Superior temporal gyrus (tissue), 1 donor: ENCODE data around the gene CSMD2.
A peak's percentile ranks its signal among the peaks of the same experiment; 100 is the strongest.

Experiments
- DNase-seq: peaks from one replicate; pipeline ENCODE4 v3.0.0-alpha.2; 2016; ENCODE audit errors: extremely low spot score

Gene CSMD2

DNA sequence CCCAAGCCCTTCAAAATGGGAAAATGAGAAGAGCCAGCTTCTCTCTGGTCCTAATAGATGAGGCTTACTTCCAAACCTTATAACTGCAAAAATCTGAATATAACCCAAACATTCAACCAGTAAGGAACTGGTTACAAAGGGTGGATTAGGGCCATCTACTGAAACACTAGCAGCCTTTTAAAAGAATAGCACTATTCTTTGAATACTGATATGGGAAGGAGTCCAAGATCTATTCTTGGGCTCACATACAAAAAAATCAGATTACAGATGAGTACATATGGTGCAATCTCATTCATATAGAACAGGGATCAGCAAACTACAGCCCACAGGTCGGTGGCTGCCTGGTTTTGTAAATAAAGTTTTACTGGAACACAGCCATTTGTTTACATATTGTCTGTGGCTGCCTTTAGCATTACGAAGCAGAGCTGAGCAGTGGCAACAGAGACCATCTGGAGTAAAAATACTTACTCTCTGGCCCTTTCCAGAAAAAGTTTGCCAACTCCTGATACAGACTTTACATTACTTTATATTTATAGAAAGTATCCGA lies 524.8 kb downstream of the CSMD2 start:
- DNase-seq, result peak; percentile 54

DNA sequence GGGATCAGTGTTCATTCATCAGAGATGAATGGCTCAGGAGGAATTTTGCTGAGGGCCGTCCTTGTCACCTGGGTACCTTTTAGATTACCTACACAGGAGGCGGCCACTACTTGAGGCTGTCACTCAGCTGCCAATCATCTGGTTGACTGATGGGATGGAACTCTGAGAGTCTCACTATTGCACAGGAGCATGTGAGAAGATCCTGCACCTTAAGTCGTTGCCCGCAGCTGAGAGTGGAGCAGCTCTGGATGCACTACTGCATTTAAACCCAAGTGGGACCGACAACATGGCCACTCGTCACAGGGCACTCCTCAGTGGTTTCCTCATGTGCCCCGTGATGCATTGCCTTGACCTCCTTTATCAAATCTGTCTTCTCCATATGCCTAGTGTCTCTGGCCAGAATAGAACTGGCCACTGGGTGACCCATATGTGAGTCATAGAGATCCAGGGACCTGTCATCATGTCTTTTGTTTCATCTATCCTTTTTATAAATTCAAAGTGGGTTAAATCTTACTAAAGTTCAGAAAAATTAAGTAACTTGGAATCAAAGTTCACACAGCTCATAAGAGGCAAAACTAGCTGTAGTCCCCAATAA lies 527.1 kb downstream of the CSMD2 start:
- DNase-seq, result no peak

DNA sequence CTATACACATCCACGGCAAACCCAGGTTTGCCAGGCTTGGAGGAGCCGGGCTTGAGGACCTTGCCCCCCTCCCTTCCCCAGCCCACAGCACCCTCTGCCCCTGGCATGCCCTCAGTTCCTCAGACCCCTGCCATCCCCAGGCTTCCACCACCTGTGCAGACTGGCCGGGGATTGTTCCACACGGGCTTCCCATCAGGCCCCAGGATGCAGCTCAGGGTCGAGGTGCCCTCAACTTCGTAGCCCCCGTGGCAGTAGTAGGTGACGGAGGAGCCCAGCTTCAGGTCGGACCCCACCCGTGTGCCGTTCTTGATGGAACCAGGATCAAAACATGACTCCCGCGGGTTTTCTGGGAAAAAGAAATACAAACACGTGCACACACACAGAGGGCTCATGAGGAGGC lies 528.8 kb downstream of the CSMD2 start:
- no peak for DNase-seq

DNA sequence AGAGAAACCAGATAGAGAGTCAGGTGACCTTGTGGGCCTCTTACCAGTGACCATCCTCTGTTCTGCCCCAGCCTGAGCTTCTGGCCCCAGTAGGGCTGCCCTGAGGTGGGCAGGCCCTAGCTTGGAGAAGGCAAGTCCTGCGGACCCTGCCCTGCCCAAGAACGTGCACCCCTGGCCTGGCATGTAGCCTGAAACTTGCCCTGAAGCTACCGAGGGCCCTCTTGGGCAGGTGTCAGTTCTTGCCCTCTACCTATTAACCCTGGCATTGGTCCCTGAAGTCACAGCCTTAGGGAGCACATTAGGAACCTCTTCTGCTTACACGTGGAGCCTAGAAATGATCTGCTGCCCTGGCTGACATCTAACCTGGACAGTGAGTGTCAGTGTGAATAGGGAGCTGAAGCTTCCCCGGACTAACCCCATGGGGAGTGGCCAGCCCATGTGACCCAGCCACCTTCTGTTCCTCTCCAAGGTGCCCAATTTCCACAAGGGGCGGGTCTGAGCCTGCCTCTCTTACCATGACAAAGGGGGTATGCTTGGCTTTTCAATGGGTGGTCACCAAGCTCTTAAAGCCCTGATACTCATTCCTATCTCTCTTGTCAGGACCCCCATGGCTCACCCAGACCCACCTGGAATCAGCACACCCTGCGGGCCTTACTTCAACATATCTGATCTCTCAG lies 529.6 kb downstream of the CSMD2 start:
- DNase-seq, result no peak

DNA sequence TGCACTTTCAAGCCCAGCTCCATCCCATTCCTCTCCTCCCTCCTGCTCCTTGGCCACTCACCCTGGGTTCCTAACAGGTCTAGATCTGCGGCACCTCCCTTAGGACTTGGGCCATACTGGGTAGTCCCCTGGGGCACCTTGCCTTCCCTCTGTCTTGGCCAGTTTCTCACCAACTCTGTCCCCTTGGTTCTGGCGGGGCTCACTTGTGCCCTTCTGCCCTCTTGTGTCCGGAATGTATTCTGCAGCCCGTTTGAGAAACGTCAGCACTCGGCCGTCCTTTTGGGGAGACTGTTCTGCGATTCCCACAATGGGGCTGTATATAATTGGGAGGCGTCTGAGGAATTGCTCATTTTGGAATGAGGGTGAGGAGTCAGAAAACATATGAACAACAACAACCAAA lies 530.2 kb downstream of the CSMD2 start:
- peak; percentile 51 for DNase-seq

DNA sequence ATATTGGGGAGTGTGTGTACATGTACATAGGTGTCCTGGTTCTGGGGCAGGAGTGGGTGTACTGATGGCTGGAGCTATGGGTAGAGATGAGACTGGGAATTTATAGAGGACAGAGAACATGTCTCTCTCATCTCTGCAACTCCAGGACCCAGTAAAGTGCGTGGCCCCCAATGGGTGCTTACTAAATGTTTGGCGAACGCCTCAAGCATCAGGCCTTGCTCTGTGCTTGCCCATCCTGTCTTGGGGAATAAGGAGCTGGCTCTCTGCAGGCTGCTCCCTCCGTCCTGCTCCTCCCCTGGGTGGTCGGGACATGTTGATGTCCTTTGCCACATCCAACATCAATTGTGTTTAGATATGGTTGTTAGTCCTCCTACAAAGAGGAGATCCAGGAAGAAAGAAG lies 530.9 kb downstream of the CSMD2 start:
- no peak for DNase-seq

DNA sequence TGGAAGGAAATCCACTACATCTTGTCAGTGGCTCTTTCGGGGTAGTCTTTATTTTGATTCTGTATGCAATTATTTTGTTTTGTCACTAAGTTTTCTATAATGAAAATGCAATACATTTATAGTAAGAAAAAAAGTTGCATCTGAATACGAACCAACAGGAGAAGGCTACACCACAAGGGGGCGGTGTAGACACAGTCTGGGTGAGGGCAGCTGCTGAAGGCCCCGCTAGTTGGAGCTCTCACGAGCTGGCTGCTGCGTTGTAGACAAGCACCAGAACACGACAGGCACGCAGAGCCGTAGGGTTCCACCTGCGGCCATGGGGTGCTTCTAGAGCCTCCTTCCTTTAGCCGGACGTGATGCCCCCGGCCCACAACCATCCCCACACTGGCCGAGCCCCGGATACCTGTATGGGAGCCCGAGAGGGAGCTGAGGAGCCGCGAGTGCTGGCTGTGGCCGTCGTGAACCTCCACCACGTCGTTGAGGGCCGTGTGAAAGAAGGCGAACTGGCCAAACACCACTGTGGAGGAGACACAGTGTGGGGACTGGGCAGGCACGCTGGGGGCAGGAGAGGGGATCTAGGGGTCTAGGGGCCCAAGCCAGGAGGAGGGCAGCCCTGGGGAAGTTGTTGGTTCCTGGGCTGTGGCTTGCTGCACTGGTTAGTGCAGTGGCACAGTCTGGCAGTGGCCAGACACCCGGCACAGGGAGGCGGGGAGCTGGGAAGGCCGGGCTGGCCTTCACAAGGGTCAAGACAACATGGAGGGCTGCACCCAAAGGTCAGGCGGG lies 531.8 kb downstream of the CSMD2 start:
- DNase-seq, result peak; percentile 97

DNA sequence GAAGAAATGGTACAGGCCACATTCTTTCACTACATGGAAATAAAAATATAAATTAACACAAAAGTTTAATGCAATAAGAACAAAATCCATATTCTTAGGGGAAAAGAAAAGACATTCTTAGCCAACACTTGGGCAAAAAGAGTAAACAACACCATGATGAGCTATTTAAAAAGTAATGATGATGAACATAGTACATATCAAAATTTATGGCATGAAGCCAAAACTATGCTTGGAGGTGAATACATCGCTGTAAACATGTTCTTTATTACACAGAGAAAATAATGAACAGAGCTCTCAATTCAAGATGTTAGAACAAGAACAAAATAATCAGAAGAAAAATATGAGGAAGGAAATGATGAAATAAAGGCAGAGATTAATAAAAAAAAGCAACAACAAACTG lies 534.3 kb downstream of the CSMD2 start:
- no peak for DNase-seq

DNA sequence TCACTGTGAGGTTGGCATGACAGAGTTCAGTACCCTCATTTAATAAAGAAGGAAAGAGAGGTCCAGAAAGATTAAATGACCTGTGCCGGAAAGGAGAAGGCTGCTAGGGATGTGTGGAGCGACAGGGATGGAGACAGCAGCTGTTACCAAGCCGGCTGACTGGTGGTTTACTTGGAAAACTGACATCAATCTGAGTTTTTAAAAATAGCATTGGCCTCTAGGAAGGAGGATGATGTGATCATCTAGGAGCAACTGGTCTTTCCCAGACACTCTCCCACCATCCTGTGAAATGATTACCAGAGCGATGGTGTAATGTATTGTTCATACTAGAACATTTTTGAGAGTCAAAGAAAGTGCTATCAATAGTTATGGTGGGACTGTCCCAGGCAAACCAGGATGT lies 538.2 kb downstream of the CSMD2 start:
- DNase-seq, result no peak

DNA sequence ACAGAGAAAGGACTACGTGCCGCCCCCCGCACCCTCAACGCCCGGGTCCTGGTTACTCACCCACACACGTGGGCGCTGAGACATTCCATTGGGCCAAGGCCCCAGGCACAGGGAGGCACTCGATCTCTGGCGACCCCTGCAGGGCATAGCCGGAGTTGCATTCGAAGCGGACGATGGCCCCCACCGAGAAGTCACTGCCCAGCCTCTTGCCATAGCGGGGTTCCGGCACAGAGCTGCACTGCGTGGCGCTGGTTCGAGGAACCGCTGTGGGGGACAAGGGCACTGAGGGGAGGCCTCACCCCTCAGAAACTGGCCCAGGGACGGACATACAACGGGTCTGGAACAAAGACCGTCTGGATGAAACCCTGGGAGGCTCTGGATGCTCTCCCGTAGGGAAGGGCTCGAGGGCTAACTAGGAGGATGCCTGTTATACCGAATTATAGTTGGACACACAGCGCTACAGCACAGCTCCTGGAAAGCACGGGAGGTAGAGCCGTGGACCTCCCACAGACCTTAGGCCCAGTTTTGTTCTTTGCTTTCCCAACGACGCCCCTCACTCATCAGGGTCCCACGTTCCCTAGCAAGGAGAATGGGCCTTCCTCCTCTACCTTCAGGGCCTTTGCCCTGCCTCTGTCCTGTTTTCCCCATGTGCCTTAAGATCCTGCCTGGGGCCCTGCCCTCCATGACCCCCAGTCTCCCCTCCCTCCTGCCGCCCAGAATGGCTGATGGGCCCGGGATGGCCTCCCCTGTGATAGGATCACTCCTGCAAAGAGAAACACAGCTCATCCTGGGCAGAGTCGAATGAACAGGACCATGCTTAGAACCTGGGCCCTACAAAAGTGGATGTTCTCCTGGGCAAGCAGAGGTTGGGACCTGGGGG lies 539.8 kb downstream of the CSMD2 start:
- DNase-seq, result no peak

DNA sequence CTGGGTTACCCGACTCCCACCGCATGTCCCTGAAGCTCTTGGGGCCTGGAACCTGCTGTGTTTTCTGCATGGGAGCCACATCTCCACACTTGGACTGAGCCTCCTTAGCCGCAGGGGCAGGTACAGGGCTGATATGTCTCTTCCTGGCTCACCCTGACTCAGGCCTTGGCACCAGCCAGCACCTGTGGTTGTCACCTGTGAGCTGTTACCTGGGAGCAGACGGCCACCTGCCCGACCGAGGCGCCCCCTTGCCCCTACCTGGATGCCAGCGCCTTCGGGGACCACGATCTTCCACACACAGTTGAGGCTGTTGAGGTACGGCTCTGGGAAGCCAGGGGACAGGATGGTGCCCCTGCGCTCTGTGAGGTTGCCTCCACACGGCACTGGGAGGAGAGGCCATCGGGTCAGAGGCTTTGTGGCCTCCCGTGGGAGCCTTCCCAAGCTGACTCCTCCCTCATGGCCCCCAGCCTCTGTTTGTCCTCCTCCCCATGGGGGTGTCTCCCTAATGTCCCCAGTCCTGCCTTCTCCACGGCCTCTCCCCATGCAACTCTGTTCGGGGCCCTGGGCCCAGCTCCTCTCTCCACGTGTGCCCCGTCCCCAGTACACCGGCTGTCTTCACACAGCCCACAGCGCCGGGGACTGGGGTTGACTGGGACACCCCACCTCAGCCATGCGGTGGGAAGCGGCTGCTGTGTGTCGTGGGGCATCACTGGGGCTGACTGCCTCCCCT lies 540.6 kb downstream of the CSMD2 start:
- DNase-seq, result no peak

DNA sequence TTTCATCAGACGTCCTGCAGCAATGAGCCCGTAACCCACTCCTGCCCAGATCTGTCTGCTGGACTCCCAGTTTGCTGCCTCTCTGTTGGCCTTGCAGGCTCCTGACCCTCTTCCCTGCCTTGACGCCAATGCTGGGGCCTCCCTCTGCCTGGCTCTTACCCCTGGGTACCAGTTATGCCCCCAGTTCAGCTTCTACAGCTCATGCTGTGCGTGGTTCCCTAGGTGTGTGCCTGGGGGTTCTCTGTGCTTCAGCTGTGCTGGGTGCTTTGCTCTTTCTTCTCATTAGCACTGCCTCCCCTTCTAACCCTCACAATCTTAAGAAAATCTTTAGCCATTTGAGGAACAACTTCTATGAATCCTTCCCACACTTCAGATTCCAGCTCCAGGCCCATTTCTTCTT lies 541.2 kb downstream of the CSMD2 start:
- DNase-seq, result no peak

DNA sequence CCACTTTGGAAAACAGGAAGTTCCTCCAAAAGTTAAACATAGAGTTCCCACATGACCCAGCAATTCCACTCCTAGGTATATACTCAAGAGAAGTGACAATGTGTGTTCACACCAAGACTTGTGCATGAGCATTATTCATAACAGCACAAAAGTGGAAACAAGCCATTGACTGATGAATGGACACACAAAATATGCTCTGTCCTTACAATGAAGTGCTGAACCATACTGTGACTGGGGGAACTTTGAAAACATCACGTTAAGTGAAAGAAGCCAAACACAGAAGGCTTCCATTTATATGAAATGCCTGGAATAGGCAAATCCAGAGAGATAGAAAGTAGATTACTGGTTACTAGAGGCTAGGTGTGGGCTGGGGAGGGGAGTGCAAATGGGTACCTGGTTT lies 542.3 kb downstream of the CSMD2 start:
- DNase-seq, result no peak

DNA sequence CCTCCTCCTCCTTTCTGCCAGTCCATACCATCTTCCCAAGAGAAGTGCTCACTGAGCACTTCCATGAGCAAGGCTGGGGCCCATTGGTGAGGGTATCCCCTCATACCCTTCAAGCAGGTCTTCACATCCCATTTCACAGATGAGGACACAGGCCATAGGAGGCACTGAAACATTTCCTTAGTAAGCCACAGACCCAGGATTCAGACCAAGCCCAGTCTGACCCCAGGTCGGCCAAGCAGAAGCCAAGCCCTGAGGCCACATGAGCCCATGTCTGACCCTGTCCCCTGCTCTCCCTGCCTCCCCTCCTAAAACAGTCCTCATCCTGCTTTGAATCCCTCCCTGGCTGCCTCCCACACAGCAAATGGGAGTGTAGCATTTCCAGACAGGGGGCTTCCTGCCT lies 546.4 kb downstream of the CSMD2 start:
- no peak for DNase-seq

DNA sequence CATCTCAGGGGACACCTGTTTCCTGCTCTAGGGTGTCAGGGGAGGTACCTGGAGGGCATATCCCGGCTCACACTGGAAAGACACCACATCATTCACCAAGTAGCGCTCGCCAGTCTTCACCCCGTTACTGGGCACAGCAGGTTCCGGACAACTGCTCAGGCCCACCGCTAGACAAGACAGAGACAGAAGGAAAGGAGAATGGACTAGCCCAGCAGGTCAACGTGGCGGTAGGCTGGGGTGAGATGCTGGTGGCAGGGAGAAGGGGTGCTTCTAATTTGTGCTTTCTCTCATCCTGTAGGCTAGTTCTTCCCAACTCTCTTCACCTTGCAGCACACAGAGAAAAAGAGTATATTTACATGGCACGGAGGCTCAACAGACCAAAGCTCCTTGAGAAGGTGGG lies 547.6 kb downstream of the CSMD2 start:
- no peak for DNase-seq

DNA sequence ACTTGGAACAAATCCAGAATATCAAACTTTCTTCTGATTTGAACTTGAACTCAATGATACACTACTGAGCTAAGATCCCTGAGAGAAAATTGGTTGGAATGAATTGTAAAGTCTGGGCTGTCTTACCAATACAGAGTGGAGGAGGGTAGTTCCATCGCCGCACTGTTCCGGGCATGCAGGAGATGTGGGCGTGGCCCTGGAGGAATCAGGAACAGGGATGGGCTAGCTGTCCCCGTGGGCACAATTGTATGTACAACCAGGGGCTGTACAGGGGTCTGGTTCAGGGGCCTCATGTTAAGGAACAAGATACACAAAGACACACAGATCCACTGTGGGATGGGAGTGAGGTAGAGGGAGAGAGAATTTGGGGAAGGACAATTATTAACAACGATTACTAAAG lies 548.2 kb downstream of the CSMD2 start:
- no peak for DNase-seq

DNA sequence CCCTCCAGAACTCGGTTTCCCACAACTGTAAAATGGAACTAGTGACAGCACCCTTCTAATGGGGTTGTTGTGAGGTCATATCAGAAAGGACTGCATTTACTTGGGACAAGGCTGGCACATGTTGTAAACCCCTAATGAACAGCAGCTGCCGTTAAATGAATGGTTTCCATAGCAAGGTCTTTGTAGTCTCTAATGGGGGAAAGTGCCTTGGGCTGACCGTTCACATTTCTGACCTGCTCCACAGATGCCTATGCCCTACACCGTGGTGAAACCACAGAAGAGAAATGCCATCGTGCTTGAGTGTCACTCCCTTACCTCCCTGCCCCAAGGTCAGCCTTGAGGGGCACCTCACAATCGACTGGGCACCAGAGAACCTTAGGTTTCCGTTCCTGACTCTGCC lies 549.5 kb downstream of the CSMD2 start:
- DNase-seq, result no peak

DNA sequence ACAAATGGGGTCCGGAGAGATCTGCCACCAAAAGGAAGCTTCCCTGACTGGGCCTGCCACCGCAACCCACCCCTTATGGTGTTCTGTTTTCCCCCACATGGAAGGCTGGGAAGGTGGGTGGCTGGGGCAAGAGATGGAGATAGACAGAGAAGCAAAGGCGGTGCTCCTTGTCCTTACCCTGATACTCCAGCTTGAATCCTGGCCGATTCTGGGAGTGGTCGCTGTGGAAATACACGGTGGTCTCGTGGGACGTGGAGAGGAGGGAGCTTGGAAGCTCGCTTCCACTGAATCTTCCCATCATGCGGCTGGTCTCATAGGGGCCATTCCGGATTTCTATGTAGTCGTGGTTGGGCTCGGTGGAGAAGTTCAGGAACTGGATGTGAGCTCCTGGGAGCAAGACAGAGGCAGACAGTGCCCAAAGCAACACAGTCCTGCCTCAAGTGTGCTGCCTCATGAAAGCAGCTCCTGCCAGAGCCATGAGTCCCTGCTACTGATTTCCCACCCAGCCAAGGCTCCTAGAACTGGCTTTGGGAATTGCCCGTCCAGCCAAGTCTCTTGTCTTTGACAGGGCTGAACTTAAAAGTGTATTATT lies 554.1 kb downstream of the CSMD2 start:
- no peak for DNase-seq

DNA sequence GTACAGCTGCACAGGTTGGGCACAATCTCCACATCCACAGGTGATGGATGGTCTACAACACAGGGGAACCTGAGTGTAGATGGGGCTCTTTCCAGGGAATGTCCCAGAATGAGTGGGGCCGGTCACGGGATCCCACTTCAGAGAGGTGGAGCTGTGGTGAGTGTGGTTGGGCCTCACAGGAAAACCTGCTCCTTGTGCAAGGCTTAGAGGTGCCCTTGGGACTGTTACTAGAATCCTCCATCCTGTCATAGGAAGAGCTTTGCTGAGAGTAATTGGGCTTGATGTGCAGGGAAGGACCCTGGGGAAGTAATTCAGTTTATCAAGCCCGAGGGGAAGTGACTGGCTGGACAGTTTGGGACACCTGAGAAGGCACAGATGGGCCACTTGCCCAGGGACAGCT lies 554.6 kb downstream of the CSMD2 start:
- DNase-seq, result no peak

DNA sequence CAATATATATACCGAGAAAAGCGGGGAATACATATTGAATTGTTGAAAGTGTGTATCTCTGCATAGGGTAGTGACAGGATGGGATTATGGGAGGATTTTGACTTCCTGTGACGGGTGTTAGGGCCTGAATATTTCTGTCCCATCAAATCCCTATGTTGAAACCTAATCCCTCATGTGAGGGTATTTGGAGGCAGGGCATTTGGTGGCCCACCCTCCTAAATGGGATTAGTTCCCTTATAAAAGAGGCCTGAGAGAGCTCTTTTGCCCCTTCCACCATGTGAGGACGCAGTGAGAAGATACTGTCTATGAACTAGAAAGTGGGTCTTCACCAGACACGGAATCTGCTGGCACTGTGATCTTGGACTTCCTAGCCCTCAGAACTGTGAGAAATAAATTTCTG lies 555.3 kb downstream of the CSMD2 start:
- no peak for DNase-seq
